Smooth muscle cell (in vitro differentiated cells): ENCODE data around the gene TUBB4B. TPM values are rescaled to one million over a fixed set of nuclear protein-coding genes. Genes with fewer than 3 reads are reported as not detected.

Experiments
- DNase-seq: peaks from one replicate; lab custom pipeline; 2025; ENCODE audit not compliant: unreplicated experiment; lab: John Stamatoyannopoulos, UW
- H2AFZ ChIP-seq: fragments of 200-600 bp; sonication (generic); 2 replicates; pipeline ENCODE4 v1.6.0; 2016; ENCODE audit warnings: antibody characterized with exemption, low read depth, mild to moderate bottlenecking
- H3F3A ChIP-seq: fragments of 200-600 bp; sonication (generic); 2 replicates; pipeline ENCODE4 v1.6.0; 2017; ENCODE audit warnings: antibody characterized with exemption, low read depth
- H3K27ac ChIP-seq: fragments of 200-600 bp; sonication (generic); 2 replicates; pipeline ENCODE4 v1.5.1; 2016; ENCODE audit warnings: low read depth, mild to moderate bottlenecking
- H3K27me3 ChIP-seq: fragments of 200-600 bp; sonication (generic); 2 replicates; pipeline ENCODE4 v1.6.1; 2016; ENCODE audit warnings: low read depth, mild to moderate bottlenecking
- H3K36me3 ChIP-seq: fragments of 200-600 bp; sonication (generic); 2 replicates; pipeline ENCODE4 v1.5.1; 2016; ENCODE audit warnings: low read depth
- H3K4me1 ChIP-seq: fragments of 200-600 bp; sonication (generic); 2 replicates; pipeline ENCODE4 v1.5.1; 2016; ENCODE audit warnings: low read depth
- H3K4me2 ChIP-seq: fragments of 200-600 bp; sonication (generic); 2 replicates; pipeline ENCODE4 v1.6.0; 2016; ENCODE audit warnings: mild to moderate bottlenecking
- H3K4me3 ChIP-seq: fragments of 200-600 bp; sonication (generic); 2 replicates; pipeline ENCODE4 v1.5.1; 2016; ENCODE audit warnings: mild to moderate bottlenecking
- H3K79me2 ChIP-seq: fragments of 200-600 bp; sonication (generic); 2 replicates; pipeline ENCODE4 v1.6.0; 2016; ENCODE audit warnings: low read depth, mild to moderate bottlenecking
- H3K9ac ChIP-seq: fragments of 200-600 bp; sonication (generic); 2 replicates; pipeline ENCODE4 v1.6.0; 2016; ENCODE audit warnings: low read depth
- H3K9me3 ChIP-seq: fragments of 200-600 bp; sonication (generic); replicated peaks from 2 replicates; pipeline ENCODE4 v1.5.1; 2016; ENCODE audit warnings: low read depth
- H4K20me1 ChIP-seq: fragments of 200-600 bp; sonication (generic); 2 replicates; pipeline ENCODE4 v1.6.0; 2016; ENCODE audit warnings: low read depth
- WGBS: methylation state at CpG from one replicate; pipeline ENCODE4 v1.1.7; 2016; ENCODE audit warnings: low lambda C conversion rate; 5-methylcytosine and 5-hydroxymethylcytosine counted together
- polyA plus RNA-seq: library from polyadenylated mRNA; unstranded; fragments of >200 nt; fragmentation: Nextera tagmentation; extraction: Ambion mirVana; gene quantifications from 2 replicates; pipeline ENCODE4 v1.2.1, GENCODE V29; 2016
- total RNA-seq: library from RNA; depleted of rRNA; stranded (reverse); fragments of >200 nt; gene quantifications from 2 replicates; pipeline ENCODE4 v1.2.3, GENCODE V29; 2014
- TF ChIP-seq, protein P1 (sequence below): fragments of 200-600 bp; sonication (generic); IDR thresholded peaks from 2 replicates; pipeline ENCODE4 v1.5.1; 2017; ENCODE audit warnings: borderline replicate concordance, mild to moderate bottlenecking, antibody characterized with exemption; ENCODE audit not compliant: insufficient read depth, poor library complexity, severe bottlenecking

The TUBB4B gene
- total and polyA plus RNA-seq, 2 experiments from 2014 or later = 164 to 317 TPM

DNA sequence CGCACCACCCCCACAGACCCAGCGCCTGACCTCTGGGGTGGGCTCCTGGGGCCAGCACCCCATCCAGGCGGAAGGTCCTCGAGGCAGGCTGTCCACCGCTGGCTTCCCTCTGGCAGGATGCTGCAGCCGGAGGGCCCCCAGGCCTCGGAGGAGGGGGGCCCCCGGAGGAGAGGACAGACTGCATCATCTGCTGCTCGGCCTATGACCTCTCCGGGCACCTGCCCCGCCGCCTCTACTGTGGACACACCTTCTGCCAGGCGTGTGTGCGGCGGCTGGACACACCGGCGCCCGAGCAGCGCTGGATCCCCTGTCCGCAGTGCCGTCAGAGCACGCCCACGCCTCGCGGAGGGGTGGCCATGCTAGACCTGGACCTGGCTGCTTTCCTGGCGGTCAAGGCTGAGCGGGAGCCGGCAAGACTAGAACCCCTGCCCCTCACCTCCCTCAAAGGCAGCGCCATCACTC, 12.6 kb upstream of the TUBB4B start:
- H4K20me1 ChIP-seq = no peaks in the 10 kb centered on the region
- TF ChIP-seq, protein P1, sequence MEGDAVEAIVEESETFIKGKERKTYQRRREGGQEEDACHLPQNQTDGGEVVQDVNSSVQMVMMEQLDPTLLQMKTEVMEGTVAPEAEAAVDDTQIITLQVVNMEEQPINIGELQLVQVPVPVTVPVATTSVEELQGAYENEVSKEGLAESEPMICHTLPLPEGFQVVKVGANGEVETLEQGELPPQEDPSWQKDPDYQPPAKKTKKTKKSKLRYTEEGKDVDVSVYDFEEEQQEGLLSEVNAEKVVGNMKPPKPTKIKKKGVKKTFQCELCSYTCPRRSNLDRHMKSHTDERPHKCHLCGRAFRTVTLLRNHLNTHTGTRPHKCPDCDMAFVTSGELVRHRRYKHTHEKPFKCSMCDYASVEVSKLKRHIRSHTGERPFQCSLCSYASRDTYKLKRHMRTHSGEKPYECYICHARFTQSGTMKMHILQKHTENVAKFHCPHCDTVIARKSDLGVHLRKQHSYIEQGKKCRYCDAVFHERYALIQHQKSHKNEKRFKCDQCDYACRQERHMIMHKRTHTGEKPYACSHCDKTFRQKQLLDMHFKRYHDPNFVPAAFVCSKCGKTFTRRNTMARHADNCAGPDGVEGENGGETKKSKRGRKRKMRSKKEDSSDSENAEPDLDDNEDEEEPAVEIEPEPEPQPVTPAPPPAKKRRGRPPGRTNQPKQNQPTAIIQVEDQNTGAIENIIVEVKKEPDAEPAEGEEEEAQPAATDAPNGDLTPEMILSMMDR = no peak
- H3K36me3 ChIP-seq = no peaks in the 10 kb centered on the region
- H3K9ac ChIP-seq = no peak overlapping the region
- WGBS = 94% methylated on average over 27 of the region's 29 CpGs
- no peak for DNase-seq
- no peak overlapping the region for H3K4me3 ChIP-seq
- H3K4me2 ChIP-seq = no peak overlapping the region
- no peaks in the 10 kb centered on the region for H3K79me2 ChIP-seq
- H3K9me3 ChIP-seq = no peaks in the 10 kb centered on the region
- H3K27ac ChIP-seq = no peak overlapping the region
- H3K4me1 ChIP-seq = no peaks in the 10 kb centered on the region
- no peak overlapping the region for H2AFZ ChIP-seq
- no peaks in the 10 kb centered on the region for H3K27me3 ChIP-seq
- H3F3A ChIP-seq = no peaks in the 10 kb centered on the region

DNA sequence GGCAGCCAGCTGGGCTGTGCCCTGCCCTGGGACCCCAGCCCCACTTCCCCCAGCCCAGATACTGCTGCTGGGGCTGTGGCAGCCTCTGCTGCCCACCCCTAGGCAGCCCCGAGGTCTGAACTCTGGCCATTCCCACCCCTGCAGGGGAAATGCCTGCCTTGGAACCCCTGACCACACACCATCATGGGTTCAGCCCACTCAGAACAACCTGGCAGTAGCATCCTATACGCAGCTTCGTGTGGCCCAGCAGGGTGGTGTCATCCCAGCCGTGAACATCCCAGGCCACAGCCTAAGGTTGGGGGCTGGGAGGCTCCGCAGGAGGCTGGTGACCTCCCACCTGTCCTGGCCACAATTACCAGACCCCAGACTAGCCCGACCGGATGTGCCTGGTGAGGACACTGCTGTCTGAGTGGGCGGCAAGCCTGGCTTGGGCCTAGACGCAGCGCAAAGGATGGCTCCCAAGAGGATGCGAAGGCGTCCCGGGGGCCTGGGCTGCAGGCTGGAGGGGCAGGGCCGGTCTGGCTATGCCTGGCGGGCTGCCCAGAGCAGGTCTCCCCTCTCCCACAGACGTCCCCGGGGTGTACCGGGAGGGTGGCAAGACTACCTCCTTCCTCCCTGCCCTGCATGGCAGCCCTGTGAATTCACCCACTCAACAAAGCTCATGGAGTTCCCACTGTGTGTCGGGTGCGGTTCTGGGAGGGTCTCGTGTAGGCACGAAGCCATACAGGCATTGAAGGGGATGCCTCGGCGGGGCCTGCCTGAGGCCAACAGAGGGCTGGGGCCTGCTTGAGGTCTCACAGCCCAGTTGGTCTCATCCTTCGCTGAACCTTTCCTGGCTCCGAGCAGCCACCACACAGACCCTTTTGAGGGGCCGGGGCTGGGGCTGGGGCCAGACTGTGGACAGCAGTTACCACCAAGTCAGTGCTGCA, 11.9 kb upstream of the TUBB4B start:
- no peaks in the 10 kb centered on the region for H3K79me2 ChIP-seq
- H4K20me1 ChIP-seq = no peaks in the 10 kb centered on the region
- no peak overlapping the region for H3K4me3 ChIP-seq
- 85% methylated on average over 26 of the region's 27 CpGs for WGBS
- no peak for DNase-seq
- no peak overlapping the region for H3K9ac ChIP-seq
- H3K9me3 ChIP-seq = no peaks in the 10 kb centered on the region
- no peak overlapping the region for H2AFZ ChIP-seq
- no peaks in the 10 kb centered on the region for H3F3A ChIP-seq
- H3K27me3 ChIP-seq = no peaks in the 10 kb centered on the region
- no peak overlapping the region for H3K27ac ChIP-seq
- H3K4me1 ChIP-seq = no peaks in the 10 kb centered on the region
- TF ChIP-seq, protein P1 = no peak
- H3K36me3 ChIP-seq = no peaks in the 10 kb centered on the region
- H3K4me2 ChIP-seq = no peak overlapping the region

GRCh38 chr9:137229903-137230704, 11.0 kb upstream of the TUBB4B start:
- 84% methylated on average over 20 of the region's 31 CpGs for WGBS
- Histone ChIP-seq H3K27me3 (no peaks in the 10 kb centered on the region), H3K4me1 (no peaks in the 10 kb centered on the region), H3K9ac (no peak overlapping the region), H3K4me3 (no peak overlapping the region), H3K36me3 (no peaks in the 10 kb centered on the region), H2AFZ (no peak overlapping the region), H3K27ac (no peak overlapping the region), H3K9me3 (no peaks in the 10 kb centered on the region), H3F3A (no peaks in the 10 kb centered on the region), H3K4me2 (no peak overlapping the region), H4K20me1 (no peaks in the 10 kb centered on the region), H3K79me2 (no peaks in the 10 kb centered on the region)
- DNase-seq = no peak
- TF ChIP-seq, protein P1 = no peak
